K562 (cell line): ENCODE results near the gene GCHFR. TPM values are rescaled to one million over a fixed set of nuclear protein-coding genes. Genes with fewer than 3 reads are reported as not detected.
A peak's percentile ranks its signal among the peaks of the same experiment; 100 is the strongest.

Experiments used
- ATAC-seq: fragments of 200-7000 bp; cut with Tn5 transposase; 3 replicates; pipeline ENCODE4 v1.9.1; 2020; ENCODE audit warnings: moderate library complexity
- BruUV-seq: library from RNA; stranded (reverse); fragments of 400-500 nt; replicated peaks from 2 replicates; lab custom pipeline; 2021; lab: Mats Ljungman, UMichigan
- CTCF ChIA-PET: fragments of 300-600 bp; formaldehyde crosslinking; extraction: SDS; loops from one replicate; lab custom pipeline; 2021; ENCODE audit warnings: low intra/inter-chr PET ratio; lab: Yijun Ruan, JAX
- POLR2A ChIA-PET: fragments of 300-600, 350-650 bp; sonication (Branson Sonifier 250); formaldehyde crosslinking; extraction: SDS; loops from one replicate; lab custom pipeline; 2021; ENCODE audit warnings: antibody characterized with exemption, inconsistent platforms; lab: Yijun Ruan, JAX
- DNase-seq, 4 experiments: peaks; one replicate each; pipeline versions ENCODE4 v3.0.0 to v3.0.0-alpha.2; 2011 to 2018; ENCODE audit warnings: low spot score in 3 of 4, mixed read lengths in 3 of 4; ENCODE audit errors: extremely low read depth in 1 of 4
- FAIRE-seq: peaks from 2 replicates; lab custom pipeline; 2011; peaks lifted over from hg19 to GRCh38; lab: Jason Lieb, UNC
- H2AFZ ChIP-seq: 2 replicates; pipeline ENCODE4 v1.6.0; 2011; ENCODE audit warnings: low read depth, low read length, control low read depth, inconsistent platforms
- H3K27ac ChIP-seq: fragments of 200-600 bp; 3 replicates; pipeline ENCODE4 v1.8.0; 2011; ENCODE audit warnings: low read depth, mild to moderate bottlenecking, control low read depth, inconsistent platforms, low read length, moderate library complexity, mixed read lengths; ENCODE audit errors: extremely low read depth
- H3K27me3 ChIP-seq, 2 experiments: fragments of 300-600 bp in 1 of 2; 2 replicates in 1 of 2; 3 replicates in 1 of 2; pipeline versions ENCODE4 v1.6.0 to v1.8.0; 2011; ENCODE audit warnings: inconsistent platforms in 2 of 2, low read length in 2 of 2, mild to moderate bottlenecking in 1 of 2, mixed read lengths in 1 of 2, moderate library complexity in 1 of 2; ENCODE audit not compliant: control insufficient read depth in 2 of 2, insufficient read depth in 2 of 2
- H3K36me3 ChIP-seq: fragments of 300-600 bp; 3 replicates; pipeline ENCODE4 v1.8.0; 2011; ENCODE audit warnings: mild to moderate bottlenecking, low read length, inconsistent platforms; ENCODE audit not compliant: control insufficient read depth, insufficient read depth
- H3K4me1 ChIP-seq, 2 experiments: fragments of 200-600 bp in 1 of 2; replicated peaks in 1 of 2; 2 replicates in 1 of 2; 3 replicates in 1 of 2; pipeline versions ENCODE4 v1.5.1 to v1.8.0; 2011; ENCODE audit warnings: inconsistent platforms in 2 of 2, low read length in 2 of 2, mild to moderate bottlenecking in 1 of 2, mixed read lengths in 1 of 2, moderate library complexity in 1 of 2; ENCODE audit not compliant: control insufficient read depth in 2 of 2, insufficient read depth in 2 of 2
- H3K4me2 ChIP-seq: 2 replicates; pipeline ENCODE4 v1.6.1; 2011; ENCODE audit warnings: low read length, control low read depth, inconsistent platforms, mixed read lengths; ENCODE audit not compliant: insufficient read depth
- H3K4me3 ChIP-seq: fragments of 200-600 bp; sonication (generic), shearing (Covaris generic); 2 replicates; pipeline ENCODE4 v1.5.1; 2016; ENCODE audit warnings: control low read depth, inconsistent platforms
- H3K79me2 ChIP-seq: fragments of 200-600 bp; 3 replicates; pipeline ENCODE4 v1.8.0; 2011; ENCODE audit warnings: low read length, inconsistent platforms; ENCODE audit not compliant: control insufficient read depth, insufficient read depth
- H3K9ac ChIP-seq, 2 experiments: 2 replicates each; pipeline versions ENCODE4 v1.6.0 to v1.6.1; 2011; ENCODE audit warnings: low read depth in 2 of 2, low read length in 2 of 2, control low read depth in 1 of 2, inconsistent platforms in 1 of 2, mild to moderate bottlenecking in 1 of 2, mixed read lengths in 1 of 2; ENCODE audit not compliant: insufficient read depth in 1 of 2
- H3K9me1 ChIP-seq: one replicate; pipeline ENCODE4 v1.6.0; 2011; ENCODE audit warnings: inconsistent platforms, mild to moderate bottlenecking, low read length, moderate library complexity; ENCODE audit not compliant: control insufficient read depth, insufficient read depth
- H3K9me3 ChIP-seq: replicated peaks from 2 replicates; pipeline ENCODE4 v1.5.1; 2011; ENCODE audit warnings: low read depth, low read length, inconsistent platforms; ENCODE audit not compliant: control insufficient read depth, insufficient read depth
- H4K20me1 ChIP-seq: replicated peaks from 2 replicates; pipeline ENCODE4 v1.6.1; 2011; ENCODE audit warnings: low read length, inconsistent platforms, mixed read lengths; ENCODE audit not compliant: control insufficient read depth, insufficient read depth
- CBFA2T3 ChIP-seq: fragments of 450-650 bp; IDR thresholded peaks from 2 replicates; pipeline ENCODE4 v1.6.1; 2017
- CBX1 ChIP-seq: sonication (generic); IDR thresholded peaks from 2 replicates; pipeline ENCODE4 v1.6.1; 2016; ENCODE audit warnings: antibody characterized with exemption, low read depth, mild to moderate bottlenecking
- CXXC5 ChIP-seq: fragments of 250-450 bp; sonication (Bioruptor Pico); IDR thresholded peaks from 2 replicates; pipeline ENCODE4 v1.8.0; 2022; ENCODE audit warnings: inconsistent platforms, mild to moderate bottlenecking, moderate library complexity
- RCOR1 ChIP-seq, 2 experiments: IDR thresholded peaks; 2 replicates each; pipeline ENCODE4 v1.6.1; 2012; ENCODE audit warnings: low read depth in 2 of 2, low read length in 2 of 2, borderline replicate concordance in 1 of 2, improper control_type of control experiment in 1 of 2
- RNF2 ChIP-seq: sonication (generic); IDR thresholded peaks from 2 replicates; pipeline ENCODE4 v1.6.1; 2016
- RUNX1 ChIP-seq: sonication (generic); IDR thresholded peaks from 2 replicates; pipeline ENCODE4 v1.6.1; 2016; ENCODE audit warnings: antibody characterized with exemption, low read depth
- WGBS: fragments of 100-300 bp; shearing (Covaris generic); methylation state at CpG from one replicate; pipeline ENCODE4 v1.1.6; 2016; ENCODE audit warnings: low coverage, mixed read lengths; ENCODE audit not compliant: insufficient coverage; ENCODE audit errors: missing lambda C conversion rate; 5-methylcytosine and 5-hydroxymethylcytosine counted together
- in situ Hi-C: fragments of 300-500 bp; cut with MboI; formaldehyde crosslinking; loops from 4 replicates; pipeline ENCODE4 v1.15.0; 2018; ENCODE audit warnings: inconsistent platforms, mixed read lengths
- intact Hi-C: fragments of 100-400 bp; cut with micrococcal nuclease; formaldehyde crosslinking; loops from 2 replicates; pipeline ENCODE4 v1.14.2; 2022
- polyA plus RNA-seq, 8 experiments: library from polyadenylated mRNA; depleted of rRNA in 4 of 8; stranded (reverse) in 5 of 8; unstranded in 3 of 8; fragments of >200 nt; fragmentation: Nextera tagmentation in 2 of 8; fragmentation: Illumina TruSeq in 1 of 8; extraction: Ambion mirVana in 2 of 8; extraction: Trizol in 1 of 8; gene quantifications; 2 replicates each; pipeline versions ENCODE4 v1.2.1 to v1.2.3, GENCODE V29; 2011 to 2014; ENCODE audit warnings: inconsistent platforms in 1 of 8, missing spikeins in 1 of 8
- total RNA-seq, 7 experiments: library from RNA; depleted of rRNA in 6 of 7; stranded (reverse); fragments of >200 nt in 6 of 7; fragmentation: Illumina TruSeq in 2 of 7; extraction: Trizol in 2 of 7; gene quantifications; 2 replicates each; pipeline versions ENCODE4 v1.2.1 to v1.2.3, GENCODE V29; 2011 to 2021; ENCODE audit warnings: low replicate concordance in 1 of 7
- TF ChIP-seq, protein P1 (sequence below): IDR thresholded peaks from 3 replicates; pipeline ENCODE4 v1.6.1; 2011; ENCODE audit warnings: borderline replicate concordance, mild to moderate bottlenecking, moderate library complexity; ENCODE audit not compliant: insufficient read length; ENCODE audit errors: extremely low read depth
- TF ChIP-seq, protein P2 (sequence below): fragments of 450-650 bp; IDR thresholded peaks from 2 replicates; pipeline ENCODE4 v1.7.0; 2016; ENCODE audit warnings: borderline replicate concordance
- TF ChIP-seq, protein P3 (sequence below): fragments of 450-650 bp; IDR thresholded peaks from 2 replicates; pipeline ENCODE4 v1.6.1; 2017; ENCODE audit warnings: antibody characterized with exemption

The GCHFR gene
- total and polyA plus RNA-seq, 9 of the 15 experiments (the other 6 are each of a cell fraction or from before 2014, with no cell fraction given) = 8.7 to 83.5 (median 20.8) TPM

DNA sequence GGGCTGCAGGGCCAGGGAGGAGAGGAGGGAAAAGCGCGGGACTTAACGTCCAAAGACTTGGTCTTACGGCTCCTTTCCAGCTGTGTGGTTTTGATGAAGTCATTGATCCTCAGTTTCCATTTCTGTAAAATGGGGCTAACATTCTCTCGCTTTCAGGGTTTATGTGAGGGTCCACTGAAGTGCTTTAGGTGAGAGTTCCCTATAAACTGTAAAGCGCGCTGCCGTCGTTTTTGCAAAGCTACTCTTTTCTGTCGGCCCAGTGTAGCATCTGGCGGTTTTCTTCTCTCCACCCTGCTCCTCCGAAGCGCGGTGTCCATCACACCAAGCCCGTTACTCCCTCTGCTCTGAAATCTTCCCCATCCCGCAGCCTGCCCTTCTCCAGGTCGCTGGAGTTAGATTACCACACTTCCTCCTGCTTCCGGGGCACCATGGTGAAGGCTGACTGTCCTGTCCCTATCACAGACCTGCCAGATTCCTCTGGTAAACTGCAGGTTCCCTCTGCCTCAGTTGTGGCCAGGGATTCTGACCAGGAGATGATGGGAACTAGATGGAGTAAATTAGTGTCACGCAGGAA lies 44.1 kb downstream of the GCHFR start:
- 40% methylated on average over 16 of the region's 19 CpGs for WGBS
- intact Hi-C loops = no loop called here
- TF ChIP-seq, protein P1, sequence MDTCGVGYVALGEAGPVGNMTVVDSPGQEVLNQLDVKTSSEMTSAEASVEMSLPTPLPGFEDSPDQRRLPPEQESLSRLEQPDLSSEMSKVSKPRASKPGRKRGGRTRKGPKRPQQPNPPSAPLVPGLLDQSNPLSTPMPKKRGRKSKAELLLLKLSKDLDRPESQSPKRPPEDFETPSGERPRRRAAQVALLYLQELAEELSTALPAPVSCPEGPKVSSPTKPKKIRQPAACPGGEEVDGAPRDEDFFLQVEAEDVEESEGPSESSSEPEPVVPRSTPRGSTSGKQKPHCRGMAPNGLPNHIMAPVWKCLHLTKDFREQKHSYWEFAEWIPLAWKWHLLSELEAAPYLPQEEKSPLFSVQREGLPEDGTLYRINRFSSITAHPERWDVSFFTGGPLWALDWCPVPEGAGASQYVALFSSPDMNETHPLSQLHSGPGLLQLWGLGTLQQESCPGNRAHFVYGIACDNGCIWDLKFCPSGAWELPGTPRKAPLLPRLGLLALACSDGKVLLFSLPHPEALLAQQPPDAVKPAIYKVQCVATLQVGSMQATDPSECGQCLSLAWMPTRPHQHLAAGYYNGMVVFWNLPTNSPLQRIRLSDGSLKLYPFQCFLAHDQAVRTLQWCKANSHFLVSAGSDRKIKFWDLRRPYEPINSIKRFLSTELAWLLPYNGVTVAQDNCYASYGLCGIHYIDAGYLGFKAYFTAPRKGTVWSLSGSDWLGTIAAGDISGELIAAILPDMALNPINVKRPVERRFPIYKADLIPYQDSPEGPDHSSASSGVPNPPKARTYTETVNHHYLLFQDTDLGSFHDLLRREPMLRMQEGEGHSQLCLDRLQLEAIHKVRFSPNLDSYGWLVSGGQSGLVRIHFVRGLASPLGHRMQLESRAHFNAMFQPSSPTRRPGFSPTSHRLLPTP = no peak
- TF ChIP-seq, protein P2, sequence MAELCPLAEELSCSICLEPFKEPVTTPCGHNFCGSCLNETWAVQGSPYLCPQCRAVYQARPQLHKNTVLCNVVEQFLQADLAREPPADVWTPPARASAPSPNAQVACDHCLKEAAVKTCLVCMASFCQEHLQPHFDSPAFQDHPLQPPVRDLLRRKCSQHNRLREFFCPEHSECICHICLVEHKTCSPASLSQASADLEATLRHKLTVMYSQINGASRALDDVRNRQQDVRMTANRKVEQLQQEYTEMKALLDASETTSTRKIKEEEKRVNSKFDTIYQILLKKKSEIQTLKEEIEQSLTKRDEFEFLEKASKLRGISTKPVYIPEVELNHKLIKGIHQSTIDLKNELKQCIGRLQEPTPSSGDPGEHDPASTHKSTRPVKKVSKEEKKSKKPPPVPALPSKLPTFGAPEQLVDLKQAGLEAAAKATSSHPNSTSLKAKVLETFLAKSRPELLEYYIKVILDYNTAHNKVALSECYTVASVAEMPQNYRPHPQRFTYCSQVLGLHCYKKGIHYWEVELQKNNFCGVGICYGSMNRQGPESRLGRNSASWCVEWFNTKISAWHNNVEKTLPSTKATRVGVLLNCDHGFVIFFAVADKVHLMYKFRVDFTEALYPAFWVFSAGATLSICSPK = no peak
- TF ChIP-seq, protein P3, sequence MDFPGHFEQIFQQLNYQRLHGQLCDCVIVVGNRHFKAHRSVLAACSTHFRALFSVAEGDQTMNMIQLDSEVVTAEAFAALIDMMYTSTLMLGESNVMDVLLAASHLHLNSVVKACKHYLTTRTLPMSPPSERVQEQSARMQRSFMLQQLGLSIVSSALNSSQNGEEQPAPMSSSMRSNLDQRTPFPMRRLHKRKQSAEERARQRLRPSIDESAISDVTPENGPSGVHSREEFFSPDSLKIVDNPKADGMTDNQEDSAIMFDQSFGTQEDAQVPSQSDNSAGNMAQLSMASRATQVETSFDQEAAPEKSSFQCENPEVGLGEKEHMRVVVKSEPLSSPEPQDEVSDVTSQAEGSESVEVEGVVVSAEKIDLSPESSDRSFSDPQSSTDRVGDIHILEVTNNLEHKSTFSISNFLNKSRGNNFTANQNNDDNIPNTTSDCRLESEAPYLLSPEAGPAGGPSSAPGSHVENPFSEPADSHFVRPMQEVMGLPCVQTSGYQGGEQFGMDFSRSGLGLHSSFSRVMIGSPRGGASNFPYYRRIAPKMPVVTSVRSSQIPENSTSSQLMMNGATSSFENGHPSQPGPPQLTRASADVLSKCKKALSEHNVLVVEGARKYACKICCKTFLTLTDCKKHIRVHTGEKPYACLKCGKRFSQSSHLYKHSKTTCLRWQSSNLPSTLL = no peak
- TF ChIP-seq RCOR1 (IDR thresholded peaks at IDR 0.05; ENCODE audit: borderline replicate concordance in 1 of 2, low read depth in 2 of 2, low read length in 2 of 2) (peak in 1 of 2 experiments; percentile 63; a peak in 1 of 4 replicates), CXXC5 (no peak), CBFA2T3 (0 out of 2 replicates have a peak, but pooled peaks have one; percentile 8), CBX1 (peak; percentile 84; the same call in 1 of the 2 replicates), RNF2 (no peak), RUNX1 (no peak)

More for the DNA sequence above, 44.1 kb downstream of the GCHFR start:
- no peak for ATAC-seq
- peak overlapping the region; percentile 98 for H3K4me2 ChIP-seq
- ChIA-PET POLR2A (interaction anchor here (0.7 to 1.8 kb wide), 4 partner anchors 8 to 340 kb away, joined by 3 to 12 read pairs (median 3); no protein-coding TSS in a partner anchor), CTCF (no interaction called here)
- no peaks in the 10 kb centered on the region for H3K27me3 ChIP-seq
- H3K9ac ChIP-seq = peak overlapping the region; percentile 56 to 89
- peaks cover 19% of the 10 kb centered on the region for H3K79me2 ChIP-seq
- H3K9me1 ChIP-seq = no peaks in the 10 kb centered on the region
- peak overlapping the region; percentile 16; the same call in 2 of the 3 replicates for H3K27ac ChIP-seq
- no peak for DNase-seq
- H3K4me3 ChIP-seq = peak overlapping the region; percentile 81
- H2AFZ ChIP-seq = peak overlapping the region; percentile 100
- BruUV-seq = no TSS peak
- no peak for FAIRE-seq
- no peaks in the 10 kb centered on the region for H4K20me1 ChIP-seq
- peaks cover 15 to 17% of the 10 kb centered on the region in 2 experiments; a peak in 4 of 5 replicates for H3K4me1 ChIP-seq
- H3K36me3 ChIP-seq = peaks cover 23% of the 10 kb centered on the region
- H3K9me3 ChIP-seq = no peaks in the 10 kb centered on the region; the same call in 1 of the 2 replicates
- in situ Hi-C loops = no loop called here
